RPMI8226 (cell line): ENCODE results near the gene WSCD1.

Experiments used
- DNase-seq: peaks from one replicate; pipeline ENCODE4 v3.0.0-alpha.2; 2015

WSCD1 gene

DNA sequence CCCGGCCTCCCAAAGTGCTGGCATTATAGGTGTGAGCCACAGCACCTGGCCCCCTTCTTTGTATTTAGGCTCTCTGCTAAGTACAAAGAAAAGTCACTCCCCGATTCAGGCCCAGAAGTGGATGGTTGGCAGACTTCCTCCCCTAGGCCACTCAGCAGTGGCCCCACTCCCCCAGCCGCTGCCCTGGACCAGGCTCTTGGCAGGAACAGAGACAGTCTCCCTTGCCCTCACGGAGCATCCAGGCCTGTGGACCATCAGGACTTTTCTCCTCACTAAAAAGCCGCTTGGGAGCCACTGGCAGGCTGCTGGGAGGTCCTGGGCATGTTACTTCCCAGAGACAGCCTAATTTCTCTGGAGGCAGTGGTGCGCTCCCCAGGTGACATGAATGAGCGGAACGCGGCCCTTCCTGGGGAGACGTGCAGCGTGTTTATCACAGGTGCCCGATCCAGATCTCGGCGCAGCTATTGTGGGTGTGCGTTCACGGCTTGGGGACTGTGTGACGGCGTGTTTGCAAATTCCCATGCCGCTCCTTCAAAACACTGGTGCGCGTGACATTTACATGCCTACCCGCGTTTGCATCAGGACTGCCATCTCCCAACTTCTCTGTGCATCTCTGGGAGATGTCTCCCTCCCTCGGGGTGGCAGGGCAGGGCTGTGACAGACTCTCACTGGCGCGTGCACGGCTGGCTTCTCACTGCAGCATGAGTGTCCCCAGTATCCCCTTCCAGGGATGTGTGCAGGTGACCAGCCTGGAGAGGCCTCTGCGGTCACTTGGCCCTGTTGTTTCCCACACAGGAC is 16.6 kb downstream of the WSCD1 start:
- no peak for DNase-seq

DNA sequence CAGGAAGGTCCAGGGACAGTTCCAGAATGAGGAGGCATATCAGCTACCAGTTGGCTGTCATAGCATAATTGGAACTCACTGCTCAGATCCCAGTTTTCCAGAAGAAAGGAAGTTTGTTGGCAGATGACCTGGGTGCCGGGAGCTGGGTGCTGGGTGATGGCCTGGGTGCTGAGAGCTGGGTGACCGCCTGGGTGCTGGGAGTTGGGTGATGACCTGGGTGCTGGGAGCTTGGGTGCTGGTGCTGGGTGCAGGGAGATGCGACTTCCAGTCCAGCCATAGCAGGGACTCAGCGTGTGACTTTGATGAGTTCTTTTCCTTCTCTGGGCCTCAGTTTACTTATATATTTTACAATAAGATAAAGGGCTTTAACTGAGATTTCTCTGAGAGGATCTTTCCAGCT is 18.0 kb downstream of the WSCD1 start:
- DNase-seq = no peak

DNA sequence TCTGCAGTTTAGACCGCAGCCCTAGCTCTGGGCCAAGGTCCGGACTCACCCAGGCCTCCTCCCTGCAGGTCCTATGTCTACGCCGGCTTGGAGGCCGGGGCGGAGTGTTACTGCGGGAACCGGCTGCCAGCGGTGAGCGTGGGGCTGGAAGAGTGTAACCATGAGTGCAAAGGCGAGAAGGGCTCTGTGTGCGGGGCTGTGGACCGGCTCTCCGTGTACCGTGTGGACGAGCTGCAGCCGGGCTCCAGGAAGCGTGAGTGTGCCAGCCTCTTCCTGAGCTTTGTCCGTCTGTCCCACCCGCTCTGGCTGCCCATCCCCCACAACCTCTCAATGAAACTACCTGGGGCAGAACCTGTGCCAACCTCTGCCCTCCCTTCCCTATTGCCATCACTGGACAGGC is 20.1 kb downstream of the WSCD1 start:
- DNase-seq = no peak

DNA sequence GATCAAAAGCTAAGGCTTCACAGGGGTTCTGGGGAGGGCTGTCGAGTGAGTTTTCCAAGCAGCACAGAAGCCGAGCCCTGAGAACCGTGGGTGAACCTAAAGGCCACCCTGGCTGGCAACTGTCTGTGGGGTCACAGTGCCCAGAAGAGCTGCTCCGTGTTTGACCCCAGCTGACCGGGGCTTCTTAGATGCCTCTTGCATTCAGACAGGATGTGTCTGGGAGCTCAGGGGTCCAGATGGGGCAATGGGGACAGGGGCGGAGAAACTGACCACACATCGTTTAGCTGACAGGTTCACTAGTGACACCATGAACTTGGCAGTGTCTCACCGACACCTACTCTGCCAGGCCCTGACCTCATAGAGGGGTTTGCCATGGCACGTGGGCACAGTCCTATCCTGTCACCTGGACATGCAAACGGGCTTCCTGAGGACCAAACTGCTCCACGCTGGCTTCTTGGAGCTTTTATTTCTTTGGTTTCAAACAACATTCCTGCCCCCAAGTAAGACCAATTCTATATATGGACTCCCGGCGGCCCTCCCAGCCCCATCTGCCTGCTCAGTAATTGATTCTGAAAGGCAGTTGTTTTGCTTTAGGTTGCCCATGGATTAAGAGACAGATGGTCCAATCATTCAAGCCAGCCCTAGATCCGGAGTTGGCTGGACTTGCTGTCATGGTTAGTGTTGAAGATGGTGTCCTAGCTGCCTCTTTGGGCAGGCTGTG is 22.2 kb downstream of the WSCD1 start:
- no peak for DNase-seq

DNA sequence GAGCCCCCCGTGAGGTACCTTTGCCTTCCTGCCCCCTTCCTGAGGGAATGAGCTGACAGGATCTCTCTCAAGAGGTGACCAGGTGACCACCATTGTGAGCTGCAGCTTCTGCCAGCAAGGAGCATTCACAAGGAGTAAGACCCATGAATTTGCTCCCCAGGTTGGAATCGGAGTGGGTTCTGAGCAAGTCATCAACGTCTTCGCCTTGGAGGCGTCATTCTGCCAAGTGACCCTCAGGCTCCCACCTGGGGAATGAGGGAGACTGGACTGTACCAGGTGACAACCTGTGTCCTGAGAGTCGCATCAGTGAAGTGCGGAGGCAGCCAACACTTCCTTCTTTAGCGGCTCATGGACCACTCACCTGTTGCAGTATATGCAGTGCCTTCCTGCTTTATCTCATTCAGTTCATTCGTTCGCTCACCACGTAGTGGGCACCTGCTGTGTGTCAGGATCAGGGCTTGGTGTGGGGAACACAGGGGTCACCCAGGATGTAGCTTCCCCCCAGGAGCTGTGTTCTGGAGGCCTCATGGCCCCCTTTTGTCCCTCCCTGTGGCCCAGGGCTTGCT is 22.8 kb downstream of the WSCD1 start:
- no peak for DNase-seq

DNA sequence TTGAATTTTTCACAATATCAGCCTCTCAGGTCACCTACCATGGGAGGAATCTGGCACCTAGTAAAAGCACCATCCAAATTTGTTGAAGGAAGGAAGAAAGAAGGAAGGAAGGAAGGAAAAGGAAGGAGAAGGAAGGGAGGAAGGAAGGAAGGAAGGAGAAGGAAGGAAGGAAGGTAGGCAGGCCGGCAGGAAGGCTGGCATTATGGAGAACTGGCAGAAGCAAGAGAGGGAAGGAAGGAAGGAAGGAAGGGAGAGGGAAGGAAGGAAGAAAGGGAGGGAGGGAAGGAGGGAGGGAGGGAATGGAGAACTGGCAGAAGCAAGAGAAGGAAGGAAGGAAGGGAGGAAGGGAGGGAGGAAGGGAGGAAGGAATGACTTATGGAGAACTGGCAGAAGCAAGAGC is 24.3 kb downstream of the WSCD1 start:
- DNase-seq = no peak

DNA sequence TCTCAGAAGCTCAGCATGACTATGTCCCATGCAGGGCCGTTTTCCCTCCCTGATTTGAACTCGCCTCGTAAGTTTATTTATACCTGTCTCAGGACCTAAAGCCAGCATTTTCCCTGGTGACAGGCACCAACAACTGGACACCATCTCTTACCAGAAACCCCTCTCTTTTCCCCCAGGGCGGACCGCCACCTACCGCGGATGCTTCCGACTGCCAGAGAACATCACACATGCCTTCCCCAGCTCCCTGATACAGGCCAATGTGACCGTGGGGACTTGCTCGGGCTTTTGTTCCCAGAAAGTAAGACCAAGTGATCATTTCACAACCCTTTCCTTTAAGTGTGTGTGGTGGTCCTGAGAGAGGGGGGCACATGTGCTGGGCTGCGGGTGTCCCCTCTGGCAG is 24.7 kb downstream of the WSCD1 start:
- DNase-seq = no peak

DNA sequence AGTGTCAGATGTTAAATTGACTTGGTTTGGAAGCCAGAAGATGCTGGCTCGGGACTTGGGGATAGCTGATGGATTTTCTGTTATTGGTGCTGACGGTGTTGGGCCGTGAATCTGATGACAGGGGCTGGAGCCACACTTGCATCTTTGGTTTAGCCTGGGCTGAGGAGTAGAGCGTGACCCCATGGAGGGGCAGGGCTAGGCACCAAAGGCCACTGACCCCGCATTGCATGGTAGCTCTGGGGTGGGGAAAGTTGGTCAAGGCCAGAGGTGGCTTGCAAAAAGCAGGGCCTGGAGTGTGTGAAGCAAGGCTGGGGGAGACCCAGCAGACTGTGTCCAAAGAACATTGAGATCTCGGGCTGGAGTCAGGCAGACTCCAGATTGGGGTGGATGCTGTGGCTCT is 25.3 kb downstream of the WSCD1 start:
- DNase-seq = no peak

DNA sequence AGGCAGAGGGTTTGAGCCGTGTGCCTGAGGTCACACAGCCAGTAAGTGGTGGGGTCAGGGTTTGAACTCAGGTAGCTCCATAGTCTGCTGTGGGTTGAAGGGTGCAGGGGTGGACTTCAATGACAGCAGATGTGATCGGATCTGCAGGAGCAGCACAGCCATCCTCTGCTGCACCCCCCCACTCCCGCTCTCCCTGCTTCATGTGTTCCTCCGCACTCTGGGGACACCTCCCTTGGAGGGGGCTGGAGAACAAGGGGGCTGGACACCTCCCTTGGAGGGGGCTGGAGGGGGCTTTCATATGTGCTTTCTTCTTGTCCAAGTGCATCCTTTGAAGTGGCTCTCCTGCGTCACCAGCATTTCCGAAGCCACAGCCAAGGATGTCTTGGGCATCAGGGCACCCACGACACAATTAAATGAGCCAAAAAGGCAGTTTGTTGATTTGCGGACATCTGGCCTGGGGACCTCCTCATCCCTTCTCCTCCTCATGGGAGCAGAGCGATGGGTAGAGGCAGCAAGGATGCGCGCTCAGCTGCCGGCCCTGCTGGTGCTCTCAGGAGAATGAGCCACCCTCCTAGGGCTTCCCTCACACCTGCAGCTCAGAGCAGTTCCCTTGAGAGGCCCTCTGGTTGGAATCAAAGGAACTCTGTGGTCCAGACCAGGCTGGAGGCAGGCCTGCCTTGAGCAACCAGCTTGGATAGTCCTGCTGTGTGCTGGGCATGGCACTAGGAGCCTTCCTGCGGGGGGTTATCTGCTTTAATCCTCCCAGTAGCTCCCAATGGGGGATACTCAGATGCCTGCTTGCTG is 26.2 kb downstream of the WSCD1 start:
- DNase-seq = no peak

DNA sequence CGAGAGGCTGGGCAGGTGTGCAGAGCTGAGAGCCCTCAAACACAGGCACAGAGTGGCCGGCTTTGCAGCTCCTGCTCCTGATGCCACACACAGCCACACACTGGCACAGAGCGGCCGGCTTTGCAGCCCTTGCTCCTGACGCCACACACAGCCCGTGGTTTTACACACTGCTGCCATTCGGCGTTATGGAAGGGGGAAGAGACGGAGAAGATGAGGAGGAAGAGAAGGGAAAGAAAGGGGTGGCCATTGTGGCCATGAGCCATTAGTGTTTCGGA is 26.8 kb downstream of the WSCD1 start:
- DNase-seq = no peak

DNA sequence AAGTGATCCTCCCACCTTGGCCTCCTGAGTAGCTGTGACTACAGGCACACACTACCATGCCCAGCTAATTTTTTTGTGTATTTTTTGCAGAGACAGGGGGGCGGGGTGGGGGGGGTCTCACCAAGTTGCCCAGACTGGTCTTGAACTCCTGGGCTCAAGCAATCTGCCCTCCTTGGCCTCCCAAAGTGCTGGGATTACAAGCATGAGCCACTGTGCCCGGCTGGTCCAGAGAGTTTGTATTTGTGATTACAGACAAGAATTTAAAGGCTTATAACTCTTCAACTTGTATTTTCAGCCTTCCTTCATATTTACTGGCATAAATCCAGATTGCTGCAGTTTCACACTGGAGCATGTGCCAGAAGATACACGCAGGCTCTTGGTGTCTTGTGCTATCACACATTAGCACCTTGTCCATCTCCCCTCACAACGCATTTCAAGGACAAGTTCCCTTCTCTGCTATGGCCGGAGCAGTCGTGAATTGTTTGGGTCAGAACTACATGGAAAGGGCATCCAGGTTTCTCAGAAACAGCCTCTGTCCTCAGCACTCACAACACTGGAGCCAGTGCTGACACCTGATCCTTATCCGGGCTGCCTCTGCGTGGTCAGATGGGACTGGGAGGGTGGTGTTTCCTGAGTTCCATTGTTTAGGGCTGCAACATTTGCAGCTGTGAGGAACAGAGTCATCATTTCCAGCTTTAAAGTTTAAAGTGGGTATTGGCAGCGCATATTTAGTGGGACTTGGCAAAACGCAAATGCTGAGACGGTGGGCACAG is 28.1 kb downstream of the WSCD1 start:
- no peak for DNase-seq

DNA sequence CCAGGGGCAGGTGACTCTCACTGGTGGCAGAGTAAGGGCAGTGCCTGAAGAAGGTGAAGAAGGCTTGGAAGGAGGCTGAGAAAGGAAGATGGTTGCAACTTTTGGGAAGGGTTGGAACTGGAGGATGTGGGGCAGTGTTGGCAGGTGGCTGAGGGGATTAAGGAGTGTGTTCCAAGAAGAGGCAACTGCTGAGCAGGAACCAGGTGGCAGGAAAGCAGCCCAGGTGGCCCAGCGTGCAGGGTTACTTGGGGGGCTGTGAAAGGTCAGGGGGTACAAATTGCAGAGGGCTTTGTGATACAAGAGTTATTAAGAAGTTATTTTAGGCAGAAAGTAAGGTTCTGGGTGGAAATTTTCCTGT is 28.6 kb downstream of the WSCD1 start:
- no peak for DNase-seq

DNA sequence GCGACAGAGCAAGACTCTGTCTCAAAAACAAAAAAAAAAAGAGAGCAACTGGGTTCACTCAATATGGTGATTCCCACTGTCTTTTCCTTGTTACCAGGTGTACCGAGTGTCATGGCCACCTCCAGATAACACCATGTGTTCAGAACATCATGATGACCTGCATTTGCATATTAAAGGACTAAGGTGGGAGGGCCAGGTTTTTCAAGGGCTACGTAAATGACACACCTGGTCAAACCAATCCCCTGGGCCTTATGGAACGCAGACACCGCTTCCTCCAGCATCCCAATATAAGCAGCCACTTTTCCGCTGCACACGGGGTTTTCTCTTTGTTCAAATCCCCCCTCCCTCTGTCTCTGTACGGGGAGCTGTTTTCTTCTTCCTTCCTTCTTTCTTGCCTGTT is 29.3 kb downstream of the WSCD1 start:
- no peak for DNase-seq

DNA sequence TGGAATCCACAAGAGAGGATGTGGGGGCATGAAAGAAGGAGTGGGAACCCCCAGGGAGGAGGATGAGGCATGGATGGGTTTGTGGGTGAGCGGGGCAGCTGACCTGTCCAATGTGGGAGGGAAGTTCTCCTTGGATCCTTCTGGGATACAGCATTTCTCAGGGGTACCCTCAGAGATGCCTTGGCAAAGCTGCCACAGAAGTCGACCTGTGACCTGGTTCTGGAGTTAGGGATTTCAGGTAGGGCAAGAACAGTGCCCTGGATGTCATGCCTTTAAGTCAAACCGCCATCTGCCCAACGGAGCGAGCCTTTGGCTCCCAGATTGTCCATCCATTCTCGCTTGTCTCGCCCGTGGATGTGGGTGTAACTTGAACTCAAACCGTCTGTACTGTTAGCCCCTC is 30.0 kb downstream of the WSCD1 start:
- no peak for DNase-seq

DNA sequence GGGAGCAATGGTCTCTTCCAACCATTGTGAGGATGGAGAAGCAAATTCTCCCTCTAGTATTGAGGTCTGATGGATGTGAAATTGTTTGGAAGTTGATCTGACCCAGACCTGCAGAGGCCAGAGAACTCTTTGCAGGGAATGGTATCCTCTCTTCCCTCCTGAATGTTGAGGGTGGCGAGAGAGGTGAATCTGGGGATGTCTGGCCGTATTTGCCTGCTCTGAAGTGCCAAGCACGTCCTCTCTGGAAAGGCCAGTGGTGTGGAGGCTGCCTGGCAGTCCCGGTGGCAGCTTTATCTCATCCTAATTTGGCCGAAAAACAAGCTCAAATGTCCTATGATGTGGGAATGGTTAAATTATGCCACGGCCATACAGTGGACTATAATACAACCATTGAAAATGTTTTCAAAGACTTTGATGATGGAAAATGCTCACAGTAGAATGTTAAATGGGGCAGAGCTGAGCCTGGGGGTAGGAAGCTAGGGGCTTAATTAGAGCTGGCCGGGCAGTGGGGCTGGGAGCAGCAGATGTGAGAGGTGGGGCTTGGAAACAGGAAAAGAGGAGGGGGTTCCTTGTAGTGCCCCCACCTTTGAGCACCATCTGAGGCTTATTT is 30.8 kb downstream of the WSCD1 start:
- DNase-seq = no peak

DNA sequence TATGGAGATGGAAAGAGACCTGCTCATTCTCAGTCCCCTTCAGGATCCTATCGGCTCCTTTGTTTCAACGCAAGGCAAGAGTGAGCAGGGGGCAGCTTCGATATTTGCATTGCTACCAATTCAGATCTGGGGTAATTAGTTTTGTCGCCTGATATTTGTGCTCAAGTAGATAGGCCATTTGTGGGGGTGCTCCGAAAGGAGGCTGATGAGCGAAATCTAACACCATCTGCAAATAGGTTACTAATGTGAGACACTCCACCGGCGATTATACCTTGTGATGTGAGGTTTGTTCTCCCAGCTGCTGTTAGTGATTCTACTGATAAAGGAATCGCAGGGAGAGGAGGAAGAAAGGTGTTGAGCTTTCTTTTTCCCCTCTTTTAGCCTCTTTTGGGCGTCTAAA is 31.5 kb downstream of the WSCD1 start:
- DNase-seq = no peak

DNA sequence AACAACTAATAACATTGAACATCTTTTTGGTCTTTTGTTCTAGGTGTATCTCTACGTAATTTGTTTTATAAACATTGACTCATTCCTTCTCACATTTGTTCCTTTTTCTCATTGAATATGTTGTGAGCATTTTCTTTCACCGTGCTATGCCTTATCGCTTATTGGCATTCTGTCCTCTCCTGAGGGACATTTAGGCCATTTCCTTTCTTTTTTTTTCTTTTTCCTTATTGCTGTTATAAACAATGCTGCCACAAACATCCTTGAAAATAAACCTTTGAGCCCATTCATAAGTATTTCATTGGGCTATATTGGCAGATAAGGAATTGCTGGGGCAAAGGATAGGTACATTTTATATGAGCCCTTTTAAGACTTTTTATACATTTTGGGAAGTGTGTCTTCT is 32.4 kb downstream of the WSCD1 start:
- DNase-seq = no peak

DNA sequence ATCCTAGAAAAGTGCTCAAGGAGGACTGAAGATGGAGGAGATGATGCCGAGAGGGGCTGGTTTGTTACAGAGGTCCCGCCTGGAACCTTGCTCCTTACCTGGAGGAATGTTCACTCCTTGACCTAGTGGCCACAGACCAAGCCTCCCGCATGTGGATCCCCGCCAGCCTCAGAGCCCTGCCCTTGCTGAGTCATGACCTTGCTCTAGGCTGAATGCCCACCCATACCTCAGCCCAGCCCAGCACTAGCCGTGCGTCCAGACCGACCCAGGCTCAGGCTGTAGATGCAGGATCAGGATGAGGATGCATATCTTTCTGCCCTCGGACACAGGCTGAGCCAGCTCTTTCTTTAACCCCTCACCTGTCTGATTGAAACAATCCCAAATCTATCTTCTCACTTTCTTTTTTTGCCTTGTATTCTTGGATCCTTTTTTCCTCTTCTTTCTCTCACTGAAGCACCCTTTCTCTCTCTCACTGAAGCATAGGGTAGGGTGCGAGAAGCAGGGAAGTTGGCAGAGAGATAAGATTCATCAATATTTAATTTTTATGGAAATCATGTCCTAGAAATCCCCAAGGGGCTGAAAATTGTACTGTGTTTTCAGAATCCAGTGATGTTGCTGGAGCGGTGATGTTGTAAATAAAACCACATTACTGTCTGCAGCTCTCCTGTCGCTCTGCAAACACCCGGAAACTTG is 34.9 kb downstream of the WSCD1 start:
- DNase-seq = no peak

DNA sequence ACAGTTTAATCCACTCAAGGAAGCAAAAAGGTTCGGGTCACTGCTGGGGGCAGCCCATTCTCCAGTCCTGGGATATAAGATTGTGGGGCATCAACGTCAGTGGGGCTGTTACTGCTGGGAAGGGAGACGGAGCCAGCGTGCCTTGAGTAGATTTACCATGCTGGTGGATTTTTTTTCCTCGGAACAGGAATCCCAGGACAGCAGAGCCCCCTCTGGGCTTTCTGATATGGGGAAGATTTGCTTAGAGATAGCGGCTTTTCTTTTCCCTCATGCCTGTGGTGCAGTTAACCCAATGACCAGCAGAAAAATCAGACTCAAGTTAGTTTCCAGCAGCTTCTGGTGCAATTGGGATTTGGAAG is 35.4 kb downstream of the WSCD1 start:
- DNase-seq = no peak

DNA sequence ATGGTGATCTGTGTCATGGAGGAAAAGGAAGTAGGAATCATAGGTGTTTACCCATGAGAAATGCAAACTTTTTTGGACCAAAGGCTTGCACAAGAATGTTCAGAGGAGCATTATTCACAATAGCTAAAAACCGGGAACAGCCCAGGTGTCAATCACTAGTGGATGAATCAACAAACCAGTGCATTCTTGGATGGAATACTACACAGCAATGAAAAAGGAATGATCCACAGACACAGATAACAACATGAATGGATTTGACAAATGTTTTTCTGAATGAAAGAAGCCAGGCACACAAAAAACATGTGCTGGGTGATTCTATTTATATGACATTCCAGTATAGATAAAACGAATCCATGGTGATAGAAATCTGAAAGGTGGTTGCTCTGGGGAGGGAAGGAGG is 36.0 kb downstream of the WSCD1 start:
- DNase-seq = no peak

DNA sequence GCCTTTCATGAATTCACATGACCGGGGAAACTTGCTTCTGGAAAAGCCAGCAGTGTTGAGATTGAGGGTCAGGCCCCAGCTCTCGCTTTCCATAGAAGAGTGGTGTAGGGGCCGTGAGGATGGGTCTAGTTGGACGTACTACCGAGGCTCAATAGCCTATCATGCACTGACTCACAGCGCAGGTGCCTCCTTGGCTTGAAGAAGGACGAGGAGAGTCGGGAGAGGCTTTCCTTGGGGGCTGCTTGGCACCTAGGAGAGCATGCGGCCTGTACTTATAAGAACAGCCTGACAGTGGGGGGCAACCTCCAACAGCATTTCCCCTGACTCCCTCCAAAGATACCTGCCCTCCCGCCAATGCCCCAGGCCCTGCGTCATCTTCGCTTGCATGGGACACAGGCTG is 37.6 kb downstream of the WSCD1 start:
- DNase-seq = no peak

DNA sequence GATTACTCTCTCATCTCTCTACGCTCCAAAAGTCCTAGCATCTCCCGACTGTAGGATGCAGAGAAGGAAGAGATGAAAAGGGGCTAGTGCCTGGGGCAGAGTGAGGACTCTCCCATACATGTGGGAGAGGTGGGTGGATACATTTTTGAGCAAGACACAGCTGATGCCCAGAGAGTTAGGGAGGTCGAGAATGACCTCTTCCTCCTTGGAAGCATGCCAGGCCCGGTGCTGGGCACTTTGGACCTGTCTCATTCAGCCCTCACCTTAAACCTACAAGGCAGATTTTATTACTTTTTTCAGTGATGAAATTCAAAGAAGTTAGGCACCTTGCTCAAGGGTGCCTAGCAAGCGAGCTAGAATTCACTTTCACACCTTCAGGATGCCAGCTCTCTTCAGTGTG is 38.2 kb downstream of the WSCD1 start:
- DNase-seq = no peak
